Activated naive CD8-positive, alpha-beta T cell (primary cell): ENCODE results near the gene ADAMTS14.
"Not testable (repeated sequence)": the region's sequence is repeated elsewhere in the genome, so short reads cannot be mapped to it uniquely, and the experiment has no call there.

Source experiments
- H3K27ac Mint-ChIP-seq: one replicate; pipeline ENCODE4 v1.8.0; 2021; ENCODE audit warnings: mixed read lengths
- H3K27me3 Mint-ChIP-seq: one replicate; pipeline ENCODE4 v1.8.0; 2021; ENCODE audit warnings: mixed read lengths
- H3K36me3 Mint-ChIP-seq: one replicate; pipeline ENCODE4 v1.8.0; 2021; ENCODE audit warnings: mixed read lengths
- H3K4me1 Mint-ChIP-seq: one replicate; pipeline ENCODE4 v1.8.0; 2021; ENCODE audit warnings: low read depth, mixed read lengths
- H3K4me3 Mint-ChIP-seq: one replicate; pipeline ENCODE4 v1.8.0; 2021; ENCODE audit warnings: mild to moderate bottlenecking, mixed read lengths
- H3K9me3 Mint-ChIP-seq: one replicate; pipeline ENCODE4 v1.8.0; 2021; ENCODE audit warnings: low read depth, mixed read lengths

The ADAMTS14 gene

GRCh38 chr10:70765794-70766594 lies 93.7 kb downstream of the ADAMTS14 start:
- Mint-ChIP-seq H3K4me3 (no peak overlapping the region), H3K27me3 (peaks cover 1% of the 10 kb centered on the region), H3K9me3 (no peaks in the 10 kb centered on the region), H3K4me1 (no peaks in the 10 kb centered on the region), H3K36me3 (no peaks in the 10 kb centered on the region), H3K27ac (no peak overlapping the region)

GRCh38 chr10:70768026-70768685 lies 95.8 kb downstream of the ADAMTS14 start:
- H3K4me3 Mint-ChIP-seq, H3K4me1 Mint-ChIP-seq, H3K9me3 Mint-ChIP-seq, H3K27me3 Mint-ChIP-seq, H3K36me3 Mint-ChIP-seq, H3K27ac Mint-ChIP-seq: not testable (repeated sequence)

DNA sequence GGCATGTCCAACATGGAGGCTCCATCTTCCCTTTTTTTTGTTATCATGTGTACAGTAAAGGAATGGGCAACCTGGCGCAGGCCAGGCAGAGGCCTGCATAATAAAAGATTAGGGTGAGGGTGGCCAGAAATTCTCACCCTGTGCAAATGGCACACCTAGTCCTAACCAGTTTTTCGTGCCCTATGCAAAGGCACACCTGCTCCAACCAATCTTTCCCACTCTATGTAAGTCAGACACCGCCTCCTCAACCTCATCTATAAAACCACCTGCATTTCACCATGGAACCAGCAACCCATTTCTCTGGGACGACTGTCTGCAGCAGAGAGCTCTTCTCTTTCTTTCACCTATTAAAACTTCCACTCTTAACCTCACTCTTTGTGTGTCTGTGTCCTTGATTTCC lies 96.8 kb downstream of the ADAMTS14 start:
- Mint-ChIP-seq H3K9me3 (no peaks in the 10 kb centered on the region), H3K4me1 (no peaks in the 10 kb centered on the region), H3K27me3 (peaks cover 1% of the 10 kb centered on the region), H3K36me3 (no peaks in the 10 kb centered on the region), H3K4me3 (no peak overlapping the region), H3K27ac (no peak overlapping the region)

GRCh38 chr10:70770001-70770400 lies 97.7 kb downstream of the ADAMTS14 start:
- H3K4me1 Mint-ChIP-seq = no peaks in the 10 kb centered on the region
- H3K9me3 Mint-ChIP-seq = no peaks in the 10 kb centered on the region
- no peak overlapping the region for H3K27ac Mint-ChIP-seq
- no peak overlapping the region for H3K4me3 Mint-ChIP-seq
- peaks cover 1% of the 10 kb centered on the region for H3K27me3 Mint-ChIP-seq
- H3K36me3 Mint-ChIP-seq = no peaks in the 10 kb centered on the region

- not testable (repeated sequence) for H3K36me3 Mint-ChIP-seq, H3K27me3 Mint-ChIP-seq, H3K9me3 Mint-ChIP-seq, H3K4me3 Mint-ChIP-seq, H3K4me1 Mint-ChIP-seq, H3K27ac Mint-ChIP-seq
Observed at GRCh38 chr10:70770516-70770915, 98.2 kb downstream of the ADAMTS14 start.

GRCh38 chr10:70771311-70772194 lies 99.2 kb downstream of the ADAMTS14 start:
- Mint-ChIP-seq H3K9me3 (no peaks in the 10 kb centered on the region), H3K36me3 (no peaks in the 10 kb centered on the region), H3K27ac (no peak overlapping the region), H3K4me3 (no peak overlapping the region), H3K27me3 (peaks cover under 1% of the 10 kb centered on the region), H3K4me1 (no peaks in the 10 kb centered on the region)

GRCh38 chr10:70772627-70773026 lies 100.3 kb downstream of the ADAMTS14 start:
- no peaks in the 10 kb centered on the region for H3K9me3 Mint-ChIP-seq
- no peaks in the 10 kb centered on the region for H3K36me3 Mint-ChIP-seq
- H3K4me3 Mint-ChIP-seq = no peak overlapping the region
- H3K4me1 Mint-ChIP-seq = no peaks in the 10 kb centered on the region
- H3K27ac Mint-ChIP-seq = no peak overlapping the region
- H3K27me3 Mint-ChIP-seq = no peaks in the 10 kb centered on the region

GRCh38 chr10:70773461-70773860 lies 101.2 kb downstream of the ADAMTS14 start:
- Mint-ChIP-seq H3K9me3 (no peaks in the 10 kb centered on the region), H3K36me3 (no peaks in the 10 kb centered on the region), H3K4me3 (no peak overlapping the region), H3K4me1 (no peaks in the 10 kb centered on the region), H3K27me3 (no peaks in the 10 kb centered on the region), H3K27ac (no peak overlapping the region)

DNA sequence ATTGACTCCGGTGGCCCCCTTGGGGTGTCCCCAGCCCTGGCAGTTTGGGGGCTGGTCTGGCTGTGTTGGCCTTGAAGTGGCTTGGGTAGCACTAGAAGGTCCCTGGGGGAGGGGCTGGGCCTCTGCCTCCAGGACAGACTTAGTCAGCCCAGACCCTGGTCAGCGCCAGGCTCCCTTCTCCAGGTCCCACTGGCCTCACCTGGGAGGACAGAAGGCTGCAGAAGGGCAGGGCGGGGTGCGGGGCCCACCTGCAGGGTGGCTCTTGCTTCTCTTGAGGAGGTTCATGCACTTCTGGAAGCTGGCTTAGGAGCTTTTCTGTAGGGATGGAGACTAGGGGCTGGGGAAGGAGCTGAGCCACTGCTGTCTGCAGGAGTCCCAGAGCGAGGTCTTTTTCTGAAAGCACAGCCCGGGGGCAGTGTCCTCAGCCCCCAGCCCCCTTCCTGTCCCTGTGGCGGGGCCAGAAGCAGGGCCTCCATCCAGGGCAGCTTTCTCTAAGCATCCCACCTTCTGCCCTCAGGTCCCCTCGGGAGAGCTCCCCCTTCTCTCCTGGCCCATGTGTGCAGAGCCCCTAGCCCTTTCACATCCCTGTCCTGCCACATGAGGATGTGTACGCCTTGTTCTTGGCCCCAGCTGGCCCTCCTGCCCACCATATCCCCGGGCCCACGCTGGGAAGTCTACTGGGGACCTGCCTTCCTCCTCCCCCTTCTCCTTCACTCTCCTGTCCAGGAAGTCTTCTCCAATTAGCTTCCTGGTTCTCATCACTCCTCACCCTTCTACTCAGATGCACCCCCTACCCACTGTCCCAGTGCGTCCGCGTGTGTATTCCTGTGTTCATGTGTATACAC lies 101.9 kb downstream of the ADAMTS14 start:
- Mint-ChIP-seq H3K36me3 (no peaks in the 10 kb centered on the region), H3K27ac (no peak overlapping the region), H3K4me1 (no peaks in the 10 kb centered on the region)

DNA sequence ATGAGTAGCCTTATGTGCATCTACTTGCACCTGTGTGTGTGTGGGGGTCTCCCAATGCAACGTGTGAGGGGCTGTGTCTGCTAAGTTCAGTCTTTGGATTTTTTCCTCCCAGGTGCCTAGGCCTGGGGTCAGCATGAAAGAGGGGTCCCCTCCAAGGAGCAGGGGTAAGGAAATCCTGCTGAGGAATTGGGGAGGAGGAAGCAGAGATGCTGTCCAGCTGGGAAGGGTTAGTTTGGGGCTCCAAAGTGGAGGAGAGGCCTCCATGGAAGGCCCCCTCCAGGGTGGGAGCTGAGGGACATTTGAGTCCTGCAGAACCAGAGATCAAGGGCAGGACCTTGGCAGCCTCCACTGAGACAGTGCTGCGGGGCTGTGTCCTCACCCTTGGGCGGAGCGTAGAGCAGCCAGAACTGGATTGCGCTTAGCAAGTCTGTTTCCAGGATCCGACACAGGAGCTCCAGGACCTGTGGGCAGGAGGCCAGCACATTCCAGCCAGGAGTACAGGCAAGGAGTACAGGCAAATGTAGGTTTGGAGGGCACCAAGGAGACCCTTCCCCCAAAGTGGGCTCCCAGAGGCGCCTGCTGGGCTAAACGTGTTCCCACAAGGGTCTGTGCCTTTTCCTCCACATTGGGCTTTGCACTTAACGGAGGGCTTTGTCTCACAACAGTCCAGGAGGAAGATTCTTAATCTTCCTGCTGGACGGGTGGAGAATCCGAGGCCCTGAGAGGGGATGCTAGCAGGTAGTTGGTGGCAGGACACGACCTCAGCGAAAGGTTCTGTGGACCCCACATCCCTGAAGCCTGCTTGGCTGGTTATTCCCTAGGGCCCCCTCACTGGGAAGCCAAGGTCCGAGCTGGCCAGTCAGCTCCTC lies 102.7 kb downstream of the ADAMTS14 start:
- no peaks in the 10 kb centered on the region for H3K9me3 Mint-ChIP-seq
- no peaks in the 10 kb centered on the region for H3K4me1 Mint-ChIP-seq
- H3K4me3 Mint-ChIP-seq = no peak overlapping the region
- H3K36me3 Mint-ChIP-seq = no peaks in the 10 kb centered on the region
- H3K27ac Mint-ChIP-seq = no peak overlapping the region
- H3K27me3 Mint-ChIP-seq = no peaks in the 10 kb centered on the region

More for the DNA sequence above, 101.9 kb downstream of the ADAMTS14 start:
- Mint-ChIP-seq H3K27me3 (no peaks in the 10 kb centered on the region), H3K4me3 (no peak overlapping the region), H3K9me3 (no peaks in the 10 kb centered on the region)

- Mint-ChIP-seq H3K27ac (no peak overlapping the region), H3K4me1 (no peaks in the 10 kb centered on the region), H3K9me3 (no peaks in the 10 kb centered on the region), H3K27me3 (no peaks in the 10 kb centered on the region), H3K36me3 (no peaks in the 10 kb centered on the region), H3K4me3 (no peak overlapping the region)
Observed at GRCh38 chr10:70775679-70776454, 103.6 kb downstream of the ADAMTS14 start.

DNA sequence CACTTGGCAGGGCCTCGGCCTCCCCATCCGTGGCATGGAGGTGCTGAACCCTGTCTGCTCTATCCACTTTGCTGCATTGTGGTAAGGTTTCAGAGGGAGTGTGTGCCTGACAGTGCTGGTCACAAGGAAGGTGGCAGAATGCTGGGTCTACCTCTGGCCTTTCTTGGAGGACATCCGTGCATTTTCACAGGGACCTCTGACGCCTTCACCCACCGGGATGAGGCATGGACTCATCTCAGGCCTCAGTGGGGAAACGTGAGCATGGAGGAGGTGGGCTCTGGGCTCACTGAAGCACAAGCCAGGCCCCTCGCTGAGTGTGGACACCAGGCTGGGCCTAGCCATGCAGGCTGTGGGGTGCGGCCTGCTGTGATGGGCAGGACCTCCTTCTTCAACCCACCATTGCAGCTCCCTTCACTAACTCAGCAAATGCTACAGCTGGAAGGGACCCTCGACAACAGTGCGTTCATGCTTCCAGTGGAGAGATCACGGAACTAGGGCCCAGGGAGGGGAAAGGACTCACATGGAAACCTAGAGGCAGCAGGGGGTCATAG lies 104.2 kb downstream of the ADAMTS14 start:
- H3K9me3 Mint-ChIP-seq = no peaks in the 10 kb centered on the region
- no peaks in the 10 kb centered on the region for H3K36me3 Mint-ChIP-seq
- H3K4me1 Mint-ChIP-seq = no peaks in the 10 kb centered on the region
- no peaks in the 10 kb centered on the region for H3K27me3 Mint-ChIP-seq
- H3K4me3 Mint-ChIP-seq = no peak overlapping the region
- H3K27ac Mint-ChIP-seq = no peak overlapping the region
